H9 (cell line): ENCODE data around the gene PPP1R9A. TPM values are rescaled to one million over a fixed set of nuclear protein-coding genes. Genes with fewer than 3 reads are reported as not detected.

Source experiments
- DNase-seq: peaks from one replicate; pipeline ENCODE4 v3.0.0-alpha.2; 2017
- H2AFZ ChIP-seq: one replicate; pipeline ENCODE4 v1.6.1; 2013; ENCODE audit warnings: mild to moderate bottlenecking, low read length, control low read depth, moderate library complexity
- H2AK5ac ChIP-seq: 2 replicates; pipeline ENCODE4 v1.6.1; 2013; ENCODE audit warnings: low read length, control low read depth, mixed read lengths; ENCODE audit not compliant: insufficient read length
- H2BK120ac ChIP-seq: one replicate; pipeline ENCODE4 v1.6.1; 2013; ENCODE audit warnings: low read depth, mild to moderate bottlenecking, low read length, control low read depth, inconsistent platforms; ENCODE audit not compliant: poor library complexity, severe bottlenecking
- H2BK12ac ChIP-seq: 2 replicates; pipeline ENCODE4 v1.6.1; 2013; ENCODE audit warnings: low read length, control low read depth, mixed read lengths, low read depth; ENCODE audit not compliant: insufficient read length
- H2BK15ac ChIP-seq: 2 replicates; pipeline ENCODE4 v1.6.1; 2013; ENCODE audit warnings: low read depth, low read length, control low read depth
- H2BK20ac ChIP-seq: one replicate; pipeline ENCODE4 v1.6.1; 2013; ENCODE audit warnings: low read depth, mild to moderate bottlenecking, low read length, control low read depth, inconsistent platforms; ENCODE audit not compliant: poor library complexity, severe bottlenecking
- H2BK5ac ChIP-seq: 2 replicates; pipeline ENCODE4 v1.6.1; 2013; ENCODE audit warnings: low read length, control low read depth, mixed read lengths; ENCODE audit not compliant: insufficient read length
- H3K14ac ChIP-seq: 2 replicates; pipeline ENCODE4 v1.6.1; 2013; ENCODE audit warnings: low read length, control low read depth; ENCODE audit not compliant: insufficient read depth
- H3K18ac ChIP-seq: 2 replicates; pipeline ENCODE4 v1.6.1; 2013; ENCODE audit warnings: low read depth, mild to moderate bottlenecking, mixed read lengths, low read length, control low read depth; ENCODE audit not compliant: insufficient read length
- H3K23ac ChIP-seq: 2 replicates; pipeline ENCODE4 v1.6.1; 2013; ENCODE audit warnings: low read length, control low read depth, mixed read lengths, low read depth; ENCODE audit not compliant: insufficient read length
- H3K23me2 ChIP-seq: 2 replicates; pipeline ENCODE4 v1.6.1; 2013; ENCODE audit warnings: low read depth, mild to moderate bottlenecking, mixed read lengths, low read length, control low read depth; ENCODE audit not compliant: insufficient read length, poor library complexity, severe bottlenecking
- H3K27ac ChIP-seq: 2 replicates; pipeline ENCODE4 v1.5.1; 2013; ENCODE audit warnings: low read length, control low read depth, mixed read lengths, low read depth; ENCODE audit not compliant: insufficient read length
- H3K27me3 ChIP-seq: 2 replicates; pipeline ENCODE4 v1.6.1; 2013; ENCODE audit warnings: low read length, control low read depth, inconsistent platforms; ENCODE audit not compliant: insufficient read depth
- H3K4ac ChIP-seq: 2 replicates; pipeline ENCODE4 v1.6.1; 2013; ENCODE audit warnings: low read depth, mild to moderate bottlenecking, control low read depth, inconsistent platforms, low read length, moderate library complexity
- H3K4me1 ChIP-seq: 2 replicates; pipeline ENCODE4 v1.6.1; 2013; ENCODE audit warnings: low read length, control low read depth, inconsistent platforms; ENCODE audit not compliant: insufficient read depth
- H3K4me2 ChIP-seq: 2 replicates; pipeline ENCODE4 v1.6.1; 2013; ENCODE audit warnings: low read length, control low read depth, mixed read lengths; ENCODE audit not compliant: insufficient read length, insufficient read depth
- H3K56ac ChIP-seq: 2 replicates; pipeline ENCODE4 v1.6.1; 2013; ENCODE audit warnings: low read depth, mild to moderate bottlenecking, mixed read lengths, low read length, control low read depth; ENCODE audit not compliant: insufficient read length
- H3K79me1 ChIP-seq: 2 replicates; pipeline ENCODE4 v1.6.1; 2013; ENCODE audit warnings: low read depth, mild to moderate bottlenecking, moderate library complexity, low read length, control low read depth, inconsistent platforms; ENCODE audit not compliant: insufficient read depth, poor library complexity, severe bottlenecking
- H3K79me2 ChIP-seq: 2 replicates; pipeline ENCODE4 v1.6.1; 2013; ENCODE audit warnings: low read length, control low read depth, inconsistent platforms; ENCODE audit not compliant: insufficient read depth
- H3K9ac ChIP-seq: 2 replicates; pipeline ENCODE4 v1.6.1; 2013; ENCODE audit warnings: low read length, control low read depth, mixed read lengths; ENCODE audit not compliant: insufficient read length; ENCODE audit errors: extremely low read depth
- H3K9me3 ChIP-seq: one replicate; pipeline ENCODE4 v1.6.1; 2013; ENCODE audit warnings: low read depth, low read length, inconsistent platforms; ENCODE audit not compliant: control insufficient read depth
- H3T11ph ChIP-seq: one replicate; pipeline ENCODE4 v1.6.1; 2013; ENCODE audit warnings: mild to moderate bottlenecking, low read length, control low read depth, inconsistent platforms
- H4K20me1 ChIP-seq: one replicate; pipeline ENCODE4 v1.6.1; 2013; ENCODE audit not compliant: control insufficient read depth, insufficient read length, insufficient read depth
- H4K5ac ChIP-seq: 2 replicates; pipeline ENCODE4 v1.6.1; 2013; ENCODE audit warnings: low read depth, mild to moderate bottlenecking, mixed read lengths, low read length, control low read depth; ENCODE audit not compliant: insufficient read length
- H4K8ac ChIP-seq: replicated peaks from 2 replicates; pipeline ENCODE4 v1.6.1; 2013; ENCODE audit warnings: low read length, control low read depth, mixed read lengths, low read depth; ENCODE audit not compliant: insufficient read length
- H4K91ac ChIP-seq: 2 replicates; pipeline ENCODE4 v1.6.1; 2013; ENCODE audit warnings: low read depth, mild to moderate bottlenecking, moderate library complexity, mixed read lengths, low read length, control low read depth; ENCODE audit not compliant: insufficient read length
- H3K27ac Mint-ChIP-seq, 3 experiments: 2 replicates in 2 of 3; 3 replicates in 1 of 3; pipeline ENCODE4 v1.8.0; 2020 to 2021; ENCODE audit warnings: mixed read lengths in 3 of 3, mild to moderate bottlenecking in 1 of 3, moderate library complexity in 1 of 3
- H3K27me3 Mint-ChIP-seq: 2 replicates; pipeline ENCODE4 v1.8.0; 2021; ENCODE audit warnings: low read depth, mild to moderate bottlenecking, moderate library complexity, mixed read lengths
- H3K36me3 Mint-ChIP-seq, 3 experiments: 2 replicates in 2 of 3; 3 replicates in 1 of 3; pipeline ENCODE4 v1.8.0; 2020 to 2021; ENCODE audit warnings: low read depth in 3 of 3, mixed read lengths in 3 of 3; ENCODE audit not compliant: insufficient read depth in 1 of 3
- H3K4me1 Mint-ChIP-seq, 2 experiments: 2 replicates each; pipeline ENCODE4 v1.8.0; 2020; ENCODE audit warnings: mixed read lengths in 2 of 2
- H3K4me3 Mint-ChIP-seq, 2 experiments: 2 replicates in 1 of 2; 3 replicates in 1 of 2; pipeline ENCODE4 v1.8.0; 2020 to 2021; ENCODE audit warnings: mild to moderate bottlenecking in 2 of 2, mixed read lengths in 2 of 2, moderate library complexity in 1 of 2
- H3K9me3 Mint-ChIP-seq, 2 experiments: 2 replicates in 1 of 2; 3 replicates in 1 of 2; pipeline ENCODE4 v1.8.0; 2020; ENCODE audit warnings: mild to moderate bottlenecking in 2 of 2, mixed read lengths in 2 of 2, moderate library complexity in 1 of 2
- total RNA-seq: library from RNA; stranded (reverse); gene quantifications from 2 replicates; pipeline ENCODE4 v1.2.1, GENCODE V29; 2021
- TF ChIP-seq, protein P1 (sequence below): fragments of 200-600 bp; sonication (generic); conservative IDR thresholded peaks from 3 replicates; pipeline ENCODE4 v1.8.0; 2021; ENCODE audit warnings: antibody characterized with exemption, mild to moderate bottlenecking

PPP1R9A gene
- total RNA-seq, 1 experiment from 2014 or later = 17.0 TPM

GRCh38 chr7:94996369-94996768 lies 89.0 kb downstream of the PPP1R9A start:
- H2AFZ ChIP-seq = no peak overlapping the region
- no peak overlapping the region for H2BK15ac ChIP-seq
- H3K23me2 ChIP-seq = no peaks in the 10 kb centered on the region
- no peak overlapping the region for H4K8ac ChIP-seq
- Mint-ChIP-seq H3K9me3 (no peaks in the 10 kb centered on the region), H3K4me3 (no peak overlapping the region), H3K27me3 (no peaks in the 10 kb centered on the region), H3K27ac (no peak overlapping the region), H3K4me1 (peaks cover 12 to 18% of the 10 kb centered on the region in 2 experiments; a peak in 3 of 4 replicates), H3K36me3 (peaks cover 0 to 4% (median 0%) of the 10 kb centered on the region in 3 experiments; a peak in 1 of 7 replicates)
- H3K9ac ChIP-seq = no peak overlapping the region
- H3T11ph ChIP-seq = no peak overlapping the region
- no peak overlapping the region for H2BK20ac ChIP-seq
- H3K4me2 ChIP-seq = no peak overlapping the region
- H3K4ac ChIP-seq = no peak overlapping the region
- no peaks in the 10 kb centered on the region for H3K79me2 ChIP-seq
- no peak overlapping the region for H3K27ac ChIP-seq
- H2BK120ac ChIP-seq = no peak overlapping the region
- no peaks in the 10 kb centered on the region for H4K20me1 ChIP-seq
- no peak overlapping the region for H3K18ac ChIP-seq
- no peak overlapping the region for H3K14ac ChIP-seq
- DNase-seq = no peak
- H4K5ac ChIP-seq = no peak overlapping the region
- no peak overlapping the region for H3K56ac ChIP-seq
- H2BK5ac ChIP-seq = no peak overlapping the region
- no peaks in the 10 kb centered on the region for H3K9me3 ChIP-seq
- peaks cover 2% of the 10 kb centered on the region for H3K79me1 ChIP-seq
- H3K4me1 ChIP-seq = no peaks in the 10 kb centered on the region; the same call in 1 of the 2 replicates
- H2BK12ac ChIP-seq = no peak overlapping the region
- TF ChIP-seq, protein P1, sequence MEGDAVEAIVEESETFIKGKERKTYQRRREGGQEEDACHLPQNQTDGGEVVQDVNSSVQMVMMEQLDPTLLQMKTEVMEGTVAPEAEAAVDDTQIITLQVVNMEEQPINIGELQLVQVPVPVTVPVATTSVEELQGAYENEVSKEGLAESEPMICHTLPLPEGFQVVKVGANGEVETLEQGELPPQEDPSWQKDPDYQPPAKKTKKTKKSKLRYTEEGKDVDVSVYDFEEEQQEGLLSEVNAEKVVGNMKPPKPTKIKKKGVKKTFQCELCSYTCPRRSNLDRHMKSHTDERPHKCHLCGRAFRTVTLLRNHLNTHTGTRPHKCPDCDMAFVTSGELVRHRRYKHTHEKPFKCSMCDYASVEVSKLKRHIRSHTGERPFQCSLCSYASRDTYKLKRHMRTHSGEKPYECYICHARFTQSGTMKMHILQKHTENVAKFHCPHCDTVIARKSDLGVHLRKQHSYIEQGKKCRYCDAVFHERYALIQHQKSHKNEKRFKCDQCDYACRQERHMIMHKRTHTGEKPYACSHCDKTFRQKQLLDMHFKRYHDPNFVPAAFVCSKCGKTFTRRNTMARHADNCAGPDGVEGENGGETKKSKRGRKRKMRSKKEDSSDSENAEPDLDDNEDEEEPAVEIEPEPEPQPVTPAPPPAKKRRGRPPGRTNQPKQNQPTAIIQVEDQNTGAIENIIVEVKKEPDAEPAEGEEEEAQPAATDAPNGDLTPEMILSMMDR = no peak
- H3K23ac ChIP-seq = no peak overlapping the region
- H2AK5ac ChIP-seq = no peak overlapping the region
- no peak overlapping the region for H4K91ac ChIP-seq
- H3K27me3 ChIP-seq = no peaks in the 10 kb centered on the region
